Type B pancreatic cell (in vitro differentiated cells): Measurements from ENCODE around the gene COL23A1. TPM values are rescaled to one million over a fixed set of nuclear protein-coding genes. Genes with fewer than 3 reads are reported as not detected.
A peak's percentile ranks its signal among the peaks of the same experiment; 100 is the strongest.

Experiments
- DNase-seq: peaks from one replicate; pipeline ENCODE4 v3.0.0; 2021; ENCODE audit warnings: mixed read lengths; ENCODE audit not compliant: unreplicated experiment; ENCODE audit errors: extremely low spot score
- H3K27ac Mint-ChIP-seq: 2 replicates; pipeline ENCODE4 v1.8.0; 2021; ENCODE audit warnings: mild to moderate bottlenecking, mixed read lengths
- H3K27me3 Mint-ChIP-seq: 2 replicates; pipeline ENCODE4 v1.8.0; 2021; ENCODE audit warnings: mixed read lengths
- H3K36me3 Mint-ChIP-seq: 2 replicates; pipeline ENCODE4 v1.8.0; 2021; ENCODE audit warnings: mixed read lengths
- H3K4me1 Mint-ChIP-seq: one replicate; pipeline ENCODE4 v1.8.0; 2021; ENCODE audit warnings: mixed read lengths; ENCODE audit not compliant: unreplicated experiment
- H3K4me3 Mint-ChIP-seq: 2 replicates; pipeline ENCODE4 v1.8.0; 2021; ENCODE audit warnings: mild to moderate bottlenecking, mixed read lengths
- H3K9me3 Mint-ChIP-seq: 2 replicates; pipeline ENCODE4 v1.8.0; 2021; ENCODE audit warnings: mixed read lengths
- total RNA-seq: library from RNA; stranded (reverse); gene quantifications from 2 replicates; pipeline ENCODE4 v1.2.1, GENCODE V29; 2021; ENCODE audit warnings: low replicate concordance
- TF ChIP-seq, protein P1 (sequence below): fragments of 200-600 bp; sonication (generic); conservative IDR thresholded peaks from 2 replicates; pipeline ENCODE4 v1.5.0; 2021; ENCODE audit warnings: antibody characterized with exemption, mild to moderate bottlenecking

Gene COL23A1
- total RNA-seq, 1 donor from 2014 or later: 15.5 TPM

DNA sequence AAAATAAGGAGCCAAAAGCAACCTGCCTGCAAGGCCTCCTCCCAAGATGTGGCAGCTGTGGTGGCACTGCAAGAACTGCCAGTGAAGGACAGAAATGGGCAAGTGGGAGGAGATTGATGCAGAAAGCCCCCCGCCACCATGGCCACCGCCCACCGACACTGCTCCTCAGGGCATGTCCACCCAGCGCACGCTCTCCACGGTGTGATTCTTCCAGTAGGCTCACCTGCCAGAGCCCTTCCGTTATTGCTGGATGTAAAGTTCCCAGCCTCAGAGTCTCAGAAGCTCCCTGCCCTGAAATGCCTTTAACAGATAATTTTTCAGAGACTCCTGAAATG, 202.4 kb downstream of the COL23A1 start:
- Mint-ChIP-seq H3K36me3 (no peaks in the 10 kb centered on the region), H3K27ac (no peak overlapping the region), H3K4me3 (no peak overlapping the region), H3K27me3 (peaks cover 16% of the 10 kb centered on the region), H3K9me3 (no peaks in the 10 kb centered on the region), H3K4me1 (peaks cover 36% of the 10 kb centered on the region)
- TF ChIP-seq, protein P1, sequence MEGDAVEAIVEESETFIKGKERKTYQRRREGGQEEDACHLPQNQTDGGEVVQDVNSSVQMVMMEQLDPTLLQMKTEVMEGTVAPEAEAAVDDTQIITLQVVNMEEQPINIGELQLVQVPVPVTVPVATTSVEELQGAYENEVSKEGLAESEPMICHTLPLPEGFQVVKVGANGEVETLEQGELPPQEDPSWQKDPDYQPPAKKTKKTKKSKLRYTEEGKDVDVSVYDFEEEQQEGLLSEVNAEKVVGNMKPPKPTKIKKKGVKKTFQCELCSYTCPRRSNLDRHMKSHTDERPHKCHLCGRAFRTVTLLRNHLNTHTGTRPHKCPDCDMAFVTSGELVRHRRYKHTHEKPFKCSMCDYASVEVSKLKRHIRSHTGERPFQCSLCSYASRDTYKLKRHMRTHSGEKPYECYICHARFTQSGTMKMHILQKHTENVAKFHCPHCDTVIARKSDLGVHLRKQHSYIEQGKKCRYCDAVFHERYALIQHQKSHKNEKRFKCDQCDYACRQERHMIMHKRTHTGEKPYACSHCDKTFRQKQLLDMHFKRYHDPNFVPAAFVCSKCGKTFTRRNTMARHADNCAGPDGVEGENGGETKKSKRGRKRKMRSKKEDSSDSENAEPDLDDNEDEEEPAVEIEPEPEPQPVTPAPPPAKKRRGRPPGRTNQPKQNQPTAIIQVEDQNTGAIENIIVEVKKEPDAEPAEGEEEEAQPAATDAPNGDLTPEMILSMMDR: no peak
- DNase-seq: peak; percentile 55

DNA sequence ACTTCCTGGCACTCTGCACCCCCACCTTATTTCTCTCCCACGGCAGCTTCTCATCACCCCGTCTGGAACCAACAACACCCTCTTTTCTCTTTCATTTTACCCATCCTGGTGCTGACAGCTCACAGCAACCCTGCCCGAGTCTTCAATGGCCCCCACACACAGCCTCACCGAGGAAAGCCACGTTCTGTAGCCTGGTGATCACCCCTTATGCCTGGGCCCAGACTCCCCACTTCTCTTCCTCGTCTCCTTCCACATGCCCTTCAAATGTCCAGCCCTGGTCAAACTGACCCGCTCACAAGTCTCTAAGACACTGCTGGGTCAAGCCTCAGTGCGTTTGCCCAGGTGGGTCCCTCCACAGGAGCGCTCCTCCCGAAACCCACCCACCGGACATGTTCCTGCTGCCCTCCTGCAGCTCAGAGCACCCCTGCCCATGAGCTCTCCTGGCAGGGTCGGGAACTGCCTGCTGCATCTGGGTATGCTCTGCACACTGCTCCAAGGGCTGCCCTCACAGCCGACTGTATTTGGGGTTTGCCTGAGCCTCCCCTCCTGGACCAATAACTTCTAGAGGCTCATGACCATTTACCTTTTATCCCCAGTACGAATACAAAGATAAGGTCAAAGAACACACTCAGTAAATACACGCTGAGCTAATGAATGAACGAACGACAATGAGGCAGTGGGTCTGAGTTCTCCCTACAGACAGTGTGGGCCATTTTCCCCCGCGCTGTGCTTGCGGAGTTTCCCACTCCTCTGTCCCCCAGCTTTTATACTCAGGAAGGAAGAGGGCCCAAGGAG, 202.9 kb downstream of the COL23A1 start:
- Mint-ChIP-seq H3K9me3 (no peaks in the 10 kb centered on the region), H3K4me1 (peaks cover 37% of the 10 kb centered on the region)

DNA sequence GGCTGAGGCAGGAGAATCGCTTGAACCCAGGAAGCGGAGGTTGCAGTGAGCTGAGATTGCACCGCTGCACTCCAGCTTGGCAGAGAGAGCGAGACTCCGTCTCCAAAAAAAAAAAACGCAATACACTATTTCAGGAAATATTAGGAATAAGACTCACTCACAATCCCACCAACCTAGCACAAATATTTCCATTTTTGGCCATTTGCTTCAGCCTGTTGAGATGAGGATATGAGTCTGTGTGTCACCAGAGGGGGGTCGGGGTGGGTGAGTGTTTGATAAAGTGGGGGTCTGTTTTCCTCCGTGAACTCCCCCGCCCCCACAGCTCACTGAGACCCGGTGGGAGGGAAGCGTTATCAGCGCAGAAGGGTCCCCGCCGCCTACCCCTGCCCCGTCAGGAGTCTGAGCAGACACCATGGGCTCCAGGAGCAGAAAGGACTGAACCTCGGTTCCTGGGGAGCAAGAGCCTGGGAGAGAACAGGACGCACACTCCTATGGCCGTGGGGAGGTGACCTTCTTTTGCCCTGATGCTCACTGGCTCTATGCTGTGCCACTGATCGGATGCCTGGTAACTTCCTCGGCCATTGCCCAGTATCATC, 203.8 kb downstream of the COL23A1 start:
- DNase-seq: no peak
- Mint-ChIP-seq H3K4me3 (no peak overlapping the region), H3K27me3 (peaks cover 16% of the 10 kb centered on the region), H3K36me3 (no peaks in the 10 kb centered on the region), H3K9me3 (no peaks in the 10 kb centered on the region), H3K4me1 (peaks cover 42% of the 10 kb centered on the region), H3K27ac (no peak overlapping the region)
- TF ChIP-seq, protein P1: no peak

More for the DNA sequence above, 202.9 kb downstream of the COL23A1 start:
- no peak overlapping the region for H3K27ac Mint-ChIP-seq
- DNase-seq: peak; percentile 32
- H3K4me3 Mint-ChIP-seq: no peak overlapping the region
- no peaks in the 10 kb centered on the region for H3K36me3 Mint-ChIP-seq
- H3K27me3 Mint-ChIP-seq: peaks cover 16% of the 10 kb centered on the region
- TF ChIP-seq, protein P1: no peak

DNA sequence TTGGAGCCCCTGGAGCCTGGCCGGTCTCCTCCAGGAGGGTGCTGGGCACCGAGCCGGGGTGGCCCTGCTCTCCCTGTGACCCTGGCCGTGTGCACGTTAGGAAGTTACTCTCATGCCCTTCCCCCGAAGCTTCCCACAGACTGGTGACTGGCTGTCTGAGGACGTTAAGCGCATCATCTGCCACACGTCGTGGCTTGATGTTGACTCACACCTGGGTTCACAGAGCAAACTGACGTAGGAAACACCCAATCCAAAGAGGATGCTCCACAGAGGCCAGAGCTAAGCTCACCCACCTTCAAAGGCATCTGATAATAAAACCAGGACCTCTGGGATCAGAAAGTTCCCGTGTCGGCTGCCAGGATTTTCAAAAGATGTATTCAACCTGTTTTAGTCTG, 204.7 kb downstream of the COL23A1 start:
- Mint-ChIP-seq H3K9me3 (no peaks in the 10 kb centered on the region), H3K27me3 (peaks cover 16% of the 10 kb centered on the region), H3K36me3 (no peaks in the 10 kb centered on the region), H3K4me1 (peaks cover 43% of the 10 kb centered on the region), H3K4me3 (no peak overlapping the region), H3K27ac (no peak overlapping the region)
- TF ChIP-seq, protein P1: no peak
- no peak for DNase-seq

DNA sequence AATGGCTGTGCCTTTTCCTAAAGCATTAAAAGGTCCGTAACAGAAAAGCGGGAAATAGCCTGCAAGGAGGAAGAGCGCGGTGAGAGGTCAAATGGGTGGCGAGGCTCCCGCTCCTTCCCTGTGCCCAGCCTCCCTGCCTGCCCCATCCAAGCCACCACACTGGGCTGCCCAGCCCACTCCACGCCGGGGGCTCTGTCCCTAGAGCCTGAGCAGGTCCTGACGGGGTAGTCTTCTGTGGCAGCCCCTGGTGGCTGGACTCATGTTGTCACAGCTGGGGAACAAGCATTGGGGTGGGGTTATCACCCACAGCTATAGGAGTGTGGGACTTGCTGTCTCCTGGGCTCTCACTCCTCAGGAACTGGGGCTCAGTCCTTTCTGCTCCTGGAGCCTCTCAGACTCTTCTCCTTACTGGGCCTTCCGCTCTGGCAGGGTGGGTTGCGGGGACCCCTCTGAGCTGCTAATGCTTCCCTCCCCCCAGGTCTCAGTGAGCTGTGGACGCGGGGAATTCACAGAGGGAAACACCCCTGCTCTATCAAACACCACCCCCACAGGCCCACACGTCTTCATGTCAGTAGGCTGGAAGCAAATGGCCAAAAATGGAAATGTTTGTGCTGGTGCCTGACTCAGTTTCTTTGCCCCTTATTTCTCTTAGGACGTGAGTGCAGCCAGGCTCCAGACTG, 205.2 kb downstream of the COL23A1 start:
- DNase-seq: no peak
- H3K4me1 Mint-ChIP-seq: peaks cover 44% of the 10 kb centered on the region
- H3K4me3 Mint-ChIP-seq: no peak overlapping the region
- TF ChIP-seq, protein P1: no peak
- H3K27me3 Mint-ChIP-seq: peaks cover 16% of the 10 kb centered on the region
- H3K36me3 Mint-ChIP-seq: no peaks in the 10 kb centered on the region
- H3K27ac Mint-ChIP-seq: no peak overlapping the region
- no peaks in the 10 kb centered on the region for H3K9me3 Mint-ChIP-seq
